Measurements from ENCODE around the gene NUP85. TPM values are rescaled to one million over a fixed set of nuclear protein-coding genes. Genes with fewer than 3 reads are reported as not detected.

Gene NUP85
- total and polyA plus RNA-seq, 4 donors = 15.2 to 36.3 (median 29.5) TPM

DNA sequence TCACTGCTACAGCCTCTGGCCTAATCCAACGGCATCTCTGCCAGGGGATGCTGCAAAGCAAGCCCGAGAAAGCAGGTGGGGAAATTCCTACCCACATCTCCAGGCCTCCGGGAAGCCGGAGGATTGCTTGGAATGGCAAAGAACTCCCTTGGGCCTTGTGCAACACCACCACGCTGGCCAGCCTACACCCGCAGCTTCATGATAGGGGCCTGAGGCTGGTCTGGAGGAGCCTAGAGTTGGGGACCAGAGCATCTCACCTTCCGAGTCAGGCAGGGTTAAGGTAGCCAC, 35.6 kb downstream of the NUP85 start (continued):
- TF ChIP-seq, protein P1, sequence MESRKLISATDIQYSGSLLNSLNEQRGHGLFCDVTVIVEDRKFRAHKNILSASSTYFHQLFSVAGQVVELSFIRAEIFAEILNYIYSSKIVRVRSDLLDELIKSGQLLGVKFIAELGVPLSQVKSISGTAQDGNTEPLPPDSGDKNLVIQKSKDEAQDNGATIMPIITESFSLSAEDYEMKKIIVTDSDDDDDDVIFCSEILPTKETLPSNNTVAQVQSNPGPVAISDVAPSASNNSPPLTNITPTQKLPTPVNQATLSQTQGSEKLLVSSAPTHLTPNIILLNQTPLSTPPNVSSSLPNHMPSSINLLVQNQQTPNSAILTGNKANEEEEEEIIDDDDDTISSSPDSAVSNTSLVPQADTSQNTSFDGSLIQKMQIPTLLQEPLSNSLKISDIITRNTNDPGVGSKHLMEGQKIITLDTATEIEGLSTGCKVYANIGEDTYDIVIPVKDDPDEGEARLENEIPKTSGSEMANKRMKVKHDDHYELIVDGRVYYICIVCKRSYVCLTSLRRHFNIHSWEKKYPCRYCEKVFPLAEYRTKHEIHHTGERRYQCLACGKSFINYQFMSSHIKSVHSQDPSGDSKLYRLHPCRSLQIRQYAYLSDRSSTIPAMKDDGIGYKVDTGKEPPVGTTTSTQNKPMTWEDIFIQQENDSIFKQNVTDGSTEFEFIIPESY (IDR thresholded peaks at IDR 0.05) = no peak
- TF ChIP-seq YY1 (IDR thresholded peaks at IDR 0.05) = no peak
- TF ChIP-seq, protein P2, sequence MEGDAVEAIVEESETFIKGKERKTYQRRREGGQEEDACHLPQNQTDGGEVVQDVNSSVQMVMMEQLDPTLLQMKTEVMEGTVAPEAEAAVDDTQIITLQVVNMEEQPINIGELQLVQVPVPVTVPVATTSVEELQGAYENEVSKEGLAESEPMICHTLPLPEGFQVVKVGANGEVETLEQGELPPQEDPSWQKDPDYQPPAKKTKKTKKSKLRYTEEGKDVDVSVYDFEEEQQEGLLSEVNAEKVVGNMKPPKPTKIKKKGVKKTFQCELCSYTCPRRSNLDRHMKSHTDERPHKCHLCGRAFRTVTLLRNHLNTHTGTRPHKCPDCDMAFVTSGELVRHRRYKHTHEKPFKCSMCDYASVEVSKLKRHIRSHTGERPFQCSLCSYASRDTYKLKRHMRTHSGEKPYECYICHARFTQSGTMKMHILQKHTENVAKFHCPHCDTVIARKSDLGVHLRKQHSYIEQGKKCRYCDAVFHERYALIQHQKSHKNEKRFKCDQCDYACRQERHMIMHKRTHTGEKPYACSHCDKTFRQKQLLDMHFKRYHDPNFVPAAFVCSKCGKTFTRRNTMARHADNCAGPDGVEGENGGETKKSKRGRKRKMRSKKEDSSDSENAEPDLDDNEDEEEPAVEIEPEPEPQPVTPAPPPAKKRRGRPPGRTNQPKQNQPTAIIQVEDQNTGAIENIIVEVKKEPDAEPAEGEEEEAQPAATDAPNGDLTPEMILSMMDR (IDR thresholded peaks at IDR 0.05; ENCODE audit: low read depth, low read length, missing input control) = no peak
- no peak for TF ChIP-seq FOXA1 (IDR thresholded peaks at IDR 0.05)

- Histone ChIP-seq H3K27me3 (ENCODE audit: control insufficient read depth in 4 of 4, insufficient read depth in 4 of 4, low read length in 3 of 4) (no peaks in the 10 kb centered on the region), H3K4me3 (ENCODE audit: low read depth in 1 of 3, low read length in 3 of 3) (no peak overlapping the region), H3K27ac (ENCODE audit: low read depth in 1 of 2, low read length in 2 of 2) (no peak overlapping the region), H3K9ac (ENCODE audit: low read depth in 1 of 2, low read length in 2 of 2) (no peak overlapping the region), H3K4me1 (ENCODE audit: control insufficient read depth in 4 of 4, insufficient read depth in 4 of 4, low read length in 3 of 4) (peaks cover 0 to 7% (median 3%) of the 10 kb centered on the region in 4 donors), H3K36me3 (ENCODE audit: control insufficient read depth in 4 of 4, insufficient read depth in 3 of 4, low read depth in 1 of 4, low read length in 3 of 4) (peaks cover 17 to 83% (median 46%) of the 10 kb centered on the region in 4 donors), H3K9me3 (ENCODE audit: control insufficient read depth in 4 of 4, low read length in 3 of 4) (no peaks in the 10 kb centered on the region)
- DNase-seq (ENCODE audit: low spot score) = no peak
- WGBS = 93% methylated on average over 9 of the region's 9 CpGs
- TF ChIP-seq FOXA1 (IDR thresholded peaks at IDR 0.05) = no peak
- no peak for TF ChIP-seq SP1 (IDR thresholded peaks at IDR 0.05)
These were observed 36.0 kb downstream of the NUP85 start for GRCh38 chr17:75241502-75241901.

DNA sequence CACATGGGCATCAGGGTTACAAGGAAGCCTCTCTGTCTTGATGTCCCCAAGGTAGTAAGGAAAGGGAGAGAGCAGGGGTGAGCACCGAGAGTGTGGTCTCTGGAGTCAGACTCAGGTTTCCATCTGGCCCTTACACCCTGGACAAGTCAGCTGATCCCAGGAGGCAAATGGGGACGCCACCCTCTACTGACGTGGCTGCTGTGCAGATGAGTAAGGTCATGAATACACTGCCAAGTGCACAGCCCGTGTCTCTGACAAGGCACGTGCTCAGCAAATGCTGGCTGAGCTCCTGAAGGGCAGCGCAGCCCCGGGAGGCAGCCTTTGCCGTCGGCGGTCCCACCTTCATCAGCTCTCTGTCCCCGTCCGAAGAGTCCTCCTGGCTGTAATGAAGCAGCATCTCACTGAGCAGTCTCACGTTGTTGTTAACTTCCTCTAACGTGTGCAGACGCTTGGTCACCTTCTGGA, 36.5 kb downstream of the NUP85 start:
- Histone ChIP-seq H3K4me3 (ENCODE audit: low read depth in 1 of 3, low read length in 3 of 3) (no peak overlapping the region), H3K27ac (ENCODE audit: low read depth in 1 of 2, low read length in 2 of 2) (no peak overlapping the region), H3K36me3 (ENCODE audit: control insufficient read depth in 4 of 4, insufficient read depth in 3 of 4, low read depth in 1 of 4, low read length in 3 of 4) (peaks cover 17 to 80% (median 41%) of the 10 kb centered on the region in 4 donors), H3K9ac (ENCODE audit: low read depth in 1 of 2, low read length in 2 of 2) (no peak overlapping the region), H3K4me1 (ENCODE audit: control insufficient read depth in 4 of 4, insufficient read depth in 4 of 4, low read length in 3 of 4) (peaks cover 0 to 7% (median 3%) of the 10 kb centered on the region in 4 donors), H3K27me3 (ENCODE audit: control insufficient read depth in 4 of 4, insufficient read depth in 4 of 4, low read length in 3 of 4) (no peaks in the 10 kb centered on the region), H3K9me3 (ENCODE audit: control insufficient read depth in 4 of 4, low read length in 3 of 4) (no peaks in the 10 kb centered on the region)
- TF ChIP-seq, protein P2 (IDR thresholded peaks at IDR 0.05; ENCODE audit: low read depth, low read length, missing input control) = no peak
- TF ChIP-seq, protein P1 (IDR thresholded peaks at IDR 0.05) = no peak
- TF ChIP-seq GABPA (IDR thresholded peaks at IDR 0.05 in 1 of 2, conservative IDR thresholded peaks at IDR 0.05 in 1 of 2) = no peak
- no peak for TF ChIP-seq RXRA (IDR thresholded peaks at IDR 0.05)
- TF ChIP-seq YY1 (IDR thresholded peaks at IDR 0.05) = no peak
- no peak for TF ChIP-seq NR2F2 (IDR thresholded peaks at IDR 0.05)
- no peak for TF ChIP-seq TAF1 (conservative IDR thresholded peaks at IDR 0.05)
- TF ChIP-seq FOXA1 (IDR thresholded peaks at IDR 0.05) = no peak
- WGBS = 84% methylated on average over 15 of the region's 15 CpGs
- no peak for DNase-seq (ENCODE audit: low spot score)

Data from liver (tissue), 9 donors.